ENCODE results near the gene TDP2. TPM values are rescaled to one million over a fixed set of nuclear protein-coding genes. Genes with fewer than 3 reads are reported as not detected.

The TDP2 gene
- total RNA-seq, 2 donors from 2014 or later, result 18.5 to 22.2 TPM

GRCh38 chr6:24620637-24621036, 46.1 kb downstream of the TDP2 start:
- H3K27me3 ChIP-seq, result no peaks in the 10 kb centered on the region
- no peak overlapping the region for H3K4me3 ChIP-seq
- H3K27ac ChIP-seq, result no peak overlapping the region
- no peaks in the 10 kb centered on the region for H3K9me3 ChIP-seq
- TF ChIP-seq CTCF (IDR thresholded peaks at IDR 0.05), result no peak
- H3K4me1 ChIP-seq, result no peaks in the 10 kb centered on the region
- H3K36me3 ChIP-seq, result no peaks in the 10 kb centered on the region
- DNase-seq (ENCODE audit: low spot score), result no peak

GRCh38 chr6:24619661-24620060, 47.0 kb downstream of the TDP2 start:
- Histone ChIP-seq H3K4me3 (no peak overlapping the region), H3K4me1 (no peaks in the 10 kb centered on the region), H3K9me3 (no peaks in the 10 kb centered on the region), H3K27ac (no peak overlapping the region), H3K36me3 (no peaks in the 10 kb centered on the region), H3K27me3 (no peaks in the 10 kb centered on the region)
- no peak for DNase-seq (ENCODE audit: low spot score)
- TF ChIP-seq CTCF (IDR thresholded peaks at IDR 0.05), result no peak

GRCh38 chr6:24614648-24615047, 52.1 kb downstream of the TDP2 start:
- Histone ChIP-seq H3K9me3 (no peaks in the 10 kb centered on the region), H3K4me1 (no peaks in the 10 kb centered on the region), H3K27ac (no peak overlapping the region), H3K4me3 (no peak overlapping the region), H3K36me3 (no peaks in the 10 kb centered on the region), H3K27me3 (no peaks in the 10 kb centered on the region)
- no peak for DNase-seq (ENCODE audit: low spot score)
- TF ChIP-seq CTCF (IDR thresholded peaks at IDR 0.05), result no peak

- no peaks in the 10 kb centered on the region for H3K27me3 ChIP-seq
- H3K4me3 ChIP-seq, result no peak overlapping the region
- no peak overlapping the region for H3K27ac ChIP-seq
- no peaks in the 10 kb centered on the region for H3K36me3 ChIP-seq
- no peak for TF ChIP-seq CTCF (IDR thresholded peaks at IDR 0.05)
- no peak for DNase-seq (ENCODE audit: low spot score)
- H3K4me1 ChIP-seq, result no peaks in the 10 kb centered on the region
- H3K9me3 ChIP-seq, result no peaks in the 10 kb centered on the region
Measured at GRCh38 chr6:24614043-24614420, 52.7 kb downstream of the TDP2 start.

- TF ChIP-seq CTCF (IDR thresholded peaks at IDR 0.05), result no peak
- DNase-seq (ENCODE audit: low spot score), result no peak
- Histone ChIP-seq H3K27ac (no peak overlapping the region), H3K4me1 (no peaks in the 10 kb centered on the region), H3K4me3 (no peak overlapping the region), H3K36me3 (no peaks in the 10 kb centered on the region), H3K9me3 (no peaks in the 10 kb centered on the region), H3K27me3 (no peaks in the 10 kb centered on the region)
Measured at GRCh38 chr6:24613361-24614042, 53.2 kb downstream of the TDP2 start.

- Histone ChIP-seq H3K27ac (no peak overlapping the region), H3K4me1 (no peaks in the 10 kb centered on the region), H3K9me3 (no peaks in the 10 kb centered on the region), H3K27me3 (no peaks in the 10 kb centered on the region), H3K36me3 (no peaks in the 10 kb centered on the region), H3K4me3 (no peak overlapping the region)
- no peak for TF ChIP-seq CTCF (IDR thresholded peaks at IDR 0.05)
- DNase-seq (ENCODE audit: low spot score), result no peak
Measured at GRCh38 chr6:24610672-24611071, 56.0 kb downstream of the TDP2 start.

Data from right atrium auricular region (tissue), 2 donors.